ENCODE results near the gene PLVAP.

Gene PLVAP

GRCh38 chr19:17319473-17320238 lies 57.5 kb downstream of the PLVAP start:
- DNase-seq: no peak

- DNase-seq: no peak
These were observed 58.2 kb downstream of the PLVAP start for GRCh38 chr19:17318966-17319365.

- no peak for DNase-seq
These were observed 63.0 kb downstream of the PLVAP start for GRCh38 chr19:17314007-17314593.

GRCh38 chr19:17312189-17313113 lies 64.7 kb downstream of the PLVAP start:
- DNase-seq: no peak

- no peak for DNase-seq
These were observed 65.5 kb downstream of the PLVAP start for GRCh38 chr19:17311455-17312188.

GRCh38 chr19:17309965-17310461 lies 67.1 kb downstream of the PLVAP start:
- DNase-seq: no peak

- DNase-seq: peak; percentile 94
These were observed 67.8 kb downstream of the PLVAP start, which contains the start of gene DDA1 for GRCh38 chr19:17309198-17309964. TSS of gene DDA1 (plus strand) at chr19:17309563. CDS start at chr19:17309655, 92 bp downstream.

GRCh38 chr19:17307876-17308377 lies 69.2 kb downstream of the PLVAP start:
- DNase-seq: no peak

GRCh38 chr19:17306285-17306714 lies 70.8 kb downstream of the PLVAP start:
- DNase-seq: no peak

GRCh38 chr19:17305517-17306284 lies 71.4 kb downstream of the PLVAP start, which contains the start of gene MRPL34:
TSS of gene MRPL34 (plus strand) at chr19:17305872. CDS start at chr19:17305893, 21 bp downstream.
- peak; percentile 97 for DNase-seq

- DNase-seq: no peak
These were observed 72.0 kb downstream of the PLVAP start for GRCh38 chr19:17305216-17305516.

- no peak for DNase-seq
These were observed 72.5 kb downstream of the PLVAP start for GRCh38 chr19:17304386-17305215.

- DNase-seq: no peak
These were observed 73.2 kb downstream of the PLVAP start for GRCh38 chr19:17303940-17304267.

- DNase-seq: peak; percentile 74
These were observed 73.8 kb downstream of the PLVAP start, which contains the start of gene ABHD8 for GRCh38 chr19:17303167-17303939. TSS of gene ABHD8 (minus strand) at chr19:17303425. CDS start at chr19:17301616, 1,809 bp downstream.

- DNase-seq: no peak
These were observed 74.6 kb downstream of the PLVAP start for GRCh38 chr19:17302391-17303166.
